ENCODE measurements around the gene RAP1A.

DNA sequence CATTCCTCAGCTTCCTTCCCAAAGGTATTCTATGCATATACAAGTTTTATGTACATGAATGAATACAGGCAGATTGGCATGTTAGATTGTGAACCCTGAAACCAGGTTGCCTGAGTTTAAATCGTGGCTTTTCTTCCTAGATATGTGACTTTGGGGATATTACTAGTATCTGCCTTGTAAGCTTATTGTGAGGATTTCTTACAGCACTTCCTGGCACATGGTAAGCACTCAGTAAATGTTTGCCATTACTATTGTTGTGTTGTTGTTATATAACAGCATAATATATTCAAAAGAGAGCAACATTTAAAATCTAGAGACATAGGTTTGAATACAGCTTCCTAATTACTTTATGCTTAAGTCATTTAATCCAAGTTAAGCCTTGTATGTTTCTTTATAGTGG, 45.1 kb downstream of the RAP1A start:
- TF ChIP-seq POLR2AphosphoS5 (IDR thresholded peaks at IDR 0.05; ENCODE audit: borderline replicate concordance, low read depth, low read length) (no peak), EZH2 (IDR thresholded peaks at IDR 0.05) (no peak)
